Amniotic epithelial cell (primary cell): ENCODE results near the gene TMEM213.

Source experiments
- DNase-seq: peaks from one replicate; pipeline ENCODE4 v3.0.0-alpha.2; 2010; ENCODE audit warnings: low read depth

Gene TMEM213

GRCh38 chr7:138842111-138842510 is 44.3 kb downstream of the TMEM213 start:
- DNase-seq, result peak; percentile 91

- DNase-seq, result no peak
These were observed 46.1 kb downstream of the TMEM213 start for GRCh38 chr7:138843632-138844580.

- no peak for DNase-seq
These were observed 47.9 kb downstream of the TMEM213 start for GRCh38 chr7:138845711-138846110.

- peak; percentile 8 for DNase-seq
These were observed 50.5 kb downstream of the TMEM213 start for GRCh38 chr7:138848056-138848980.

GRCh38 chr7:138849701-138850100 is 51.9 kb downstream of the TMEM213 start:
- DNase-seq, result no peak

GRCh38 chr7:138852469-138852868 is 54.7 kb downstream of the TMEM213 start:
- DNase-seq, result no peak

GRCh38 chr7:138853448-138853847 is 55.7 kb downstream of the TMEM213 start:
- DNase-seq, result no peak

DNA sequence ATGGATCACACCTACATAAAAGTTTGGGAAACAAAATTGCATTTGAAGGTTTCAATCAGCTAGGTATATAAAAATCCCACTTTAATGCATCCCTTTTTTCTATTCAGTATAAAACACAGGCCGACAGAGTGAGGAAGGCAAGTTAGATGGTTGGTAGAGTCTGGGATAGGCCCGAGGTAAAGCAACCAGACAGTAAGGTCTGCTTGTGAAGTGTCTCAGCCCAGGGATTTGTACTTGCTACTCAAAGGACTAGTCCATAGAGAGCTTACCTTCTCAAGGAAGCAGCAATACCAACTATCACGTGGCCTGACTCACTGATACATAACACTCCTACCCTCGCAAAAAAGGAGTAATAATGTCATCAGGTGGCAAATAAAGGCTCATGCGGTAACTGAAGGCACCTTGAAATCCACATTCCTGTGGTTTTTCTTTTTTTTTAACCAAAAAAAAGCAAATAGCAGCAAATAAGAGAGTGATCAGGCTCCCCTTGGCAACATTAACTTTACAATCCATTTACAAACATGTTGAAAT is 56.4 kb downstream of the TMEM213 start:
- DNase-seq, result no peak

DNA sequence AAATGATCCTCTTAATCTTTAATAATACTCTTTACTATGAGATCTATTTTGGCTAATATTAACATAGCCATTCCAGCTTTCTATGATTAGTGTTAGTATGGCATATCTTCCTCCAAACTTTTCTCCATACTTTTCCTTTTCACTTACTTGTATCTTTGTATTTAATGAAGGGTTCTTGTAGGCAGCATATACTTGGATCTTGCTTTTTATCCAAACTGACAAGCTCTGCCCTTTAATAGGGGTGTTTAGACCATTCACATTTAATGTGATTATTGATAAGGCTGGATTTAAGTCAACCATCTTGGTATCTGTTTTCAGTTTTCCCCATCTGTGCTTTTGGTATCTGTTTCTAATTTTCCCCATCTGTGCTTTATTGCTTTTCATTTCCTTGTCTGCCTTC is 59.9 kb downstream of the TMEM213 start:
- no peak for DNase-seq

- no peak for DNase-seq
These were observed 63.3 kb downstream of the TMEM213 start for GRCh38 chr7:138861051-138861450.

- DNase-seq, result no peak
These were observed 66.1 kb downstream of the TMEM213 start for GRCh38 chr7:138863931-138864330.

DNA sequence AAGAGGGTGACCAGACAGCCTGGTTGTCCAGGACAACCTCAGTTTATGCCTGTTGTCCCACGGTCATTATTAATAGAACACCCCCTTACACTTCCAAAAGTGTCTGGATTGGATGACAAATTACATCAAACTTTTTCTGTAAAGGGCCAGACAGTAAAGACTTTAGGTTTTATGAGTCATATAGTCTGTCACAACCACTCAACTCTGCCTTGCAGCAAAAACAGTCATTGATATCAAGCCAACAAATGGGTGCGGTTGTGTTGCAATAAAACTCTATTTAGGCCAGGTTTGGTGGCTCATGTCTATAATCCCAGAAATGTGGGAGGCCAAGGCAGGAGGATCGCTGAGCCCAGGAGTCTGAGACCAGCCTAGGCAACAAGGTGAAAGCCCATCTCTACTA is 66.9 kb downstream of the TMEM213 start:
- peak; percentile 90 for DNase-seq

GRCh38 chr7:138865843-138866242 is 68.0 kb downstream of the TMEM213 start:
- no peak for DNase-seq

GRCh38 chr7:138866353-138866752 is 68.6 kb downstream of the TMEM213 start:
- no peak for DNase-seq

DNA sequence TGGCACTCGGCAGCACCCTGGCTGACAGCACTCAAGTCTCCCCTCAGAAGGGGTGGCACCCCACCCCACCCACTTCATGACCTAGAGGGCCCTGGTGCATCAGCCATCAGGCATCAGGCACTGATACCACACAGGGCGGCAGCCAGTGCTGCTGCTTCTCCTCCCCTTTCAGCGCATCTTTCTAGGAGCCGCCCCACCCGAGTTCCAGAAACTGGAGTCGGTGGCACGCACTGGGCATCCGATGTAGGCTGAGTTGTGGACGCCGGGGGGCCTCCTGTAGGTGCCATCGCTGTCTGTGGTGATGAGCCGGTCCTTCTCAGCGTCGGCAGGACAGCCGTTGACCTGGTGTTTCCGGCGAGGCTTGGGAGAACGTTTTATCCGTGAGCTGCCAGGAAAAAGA is 70.0 kb downstream of the TMEM213 start:
- no peak for DNase-seq

DNA sequence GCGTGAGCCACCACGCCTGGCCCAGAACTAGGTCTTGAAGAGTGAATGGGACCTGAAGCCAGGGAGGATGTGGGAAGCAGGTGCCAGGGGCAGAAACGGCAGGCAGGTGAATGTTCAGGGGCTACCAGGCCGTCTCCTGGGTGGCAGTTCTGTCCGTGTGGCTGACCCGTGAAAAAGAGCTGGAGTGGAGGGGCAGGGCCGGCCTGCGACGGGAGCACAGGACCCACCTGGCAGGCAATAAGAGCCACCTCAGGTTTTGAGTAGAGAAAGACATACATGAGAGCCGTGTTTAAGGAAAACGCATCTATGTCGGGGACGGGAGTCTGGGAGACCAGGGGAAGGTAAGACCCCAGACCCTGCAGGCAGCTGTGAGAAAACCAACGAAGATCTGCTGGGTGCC is 70.9 kb downstream of the TMEM213 start:
- no peak for DNase-seq

DNA sequence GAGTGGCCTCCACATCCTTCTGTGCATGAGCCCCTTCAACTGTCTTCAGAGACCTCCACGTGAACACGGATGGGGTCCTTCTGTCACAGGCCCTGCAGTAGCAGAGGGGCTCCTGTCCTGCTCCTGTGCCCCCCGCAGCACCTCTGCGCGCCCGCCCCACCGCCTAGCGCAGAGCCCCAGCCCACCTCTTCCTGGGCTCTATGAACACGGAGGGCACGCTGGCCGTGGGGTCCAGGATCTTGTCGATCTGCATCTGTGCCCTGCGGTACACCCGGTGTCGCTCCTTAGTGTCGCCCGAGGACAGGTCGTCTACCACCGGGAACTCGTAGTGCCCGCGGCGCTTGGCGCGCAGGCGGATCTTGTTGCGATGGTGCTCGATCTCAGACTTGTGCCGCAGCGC is 71.6 kb downstream of the TMEM213 start:
- DNase-seq, result no peak

DNA sequence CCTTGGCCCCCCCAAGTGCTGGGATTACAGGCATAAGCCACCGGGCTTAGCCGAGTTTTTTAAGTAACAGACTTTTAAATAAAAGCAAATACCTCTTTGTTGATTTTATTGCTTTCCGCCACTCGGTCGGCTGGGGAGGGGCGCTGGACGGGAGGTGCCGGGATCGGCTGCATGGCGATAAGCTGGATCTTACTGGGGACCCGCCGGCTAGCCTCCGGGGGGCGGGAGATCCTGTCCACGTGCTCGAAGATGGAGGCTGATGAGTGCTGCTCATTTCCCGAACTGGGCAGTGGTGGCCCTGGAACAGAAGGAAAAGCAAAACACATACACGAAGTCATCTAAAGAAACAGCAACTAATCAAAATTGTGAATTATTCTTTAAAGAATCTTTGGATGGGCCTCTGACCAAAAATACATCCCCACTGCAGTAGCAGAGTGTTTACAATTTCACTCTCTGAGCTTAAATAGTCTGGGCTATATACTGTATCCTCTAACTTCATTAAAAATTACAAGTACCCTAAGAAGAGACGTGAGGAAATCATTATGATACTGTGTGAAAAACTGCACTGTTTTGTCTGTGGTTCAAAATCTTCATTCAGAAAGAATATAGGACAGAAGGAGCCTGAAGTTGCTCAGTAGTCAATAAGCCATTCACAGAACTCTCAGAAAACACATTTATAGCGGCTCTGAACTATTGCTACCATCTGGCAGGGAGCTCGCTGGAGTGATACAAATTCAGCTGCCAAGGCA is 73.4 kb downstream of the TMEM213 start:
- no peak for DNase-seq

GRCh38 chr7:138871814-138872090 is 74.0 kb downstream of the TMEM213 start:
- DNase-seq, result no peak

GRCh38 chr7:138872576-138872975 is 74.8 kb downstream of the TMEM213 start:
- no peak for DNase-seq

- DNase-seq, result peak; percentile 44
These were observed 75.6 kb downstream of the TMEM213 start for GRCh38 chr7:138873220-138873892.
